B cell (primary cell): ENCODE data around the gene XG.

ENCODE experiments used
- CTCF ChIP-seq: fragments of 200-600 bp; IDR thresholded peaks from one replicate; pipeline ENCODE4 v1.8.0; 2022; ENCODE audit warnings: antibody characterized with exemption, mild to moderate bottlenecking
- EZH2 ChIP-seq: IDR thresholded peaks from 2 replicates; pipeline ENCODE4 v1.6.1; 2012; ENCODE audit warnings: borderline replicate concordance, low read depth, mild to moderate bottlenecking, moderate library complexity, low read length; ENCODE audit not compliant: insufficient read depth, poor library complexity, severe bottlenecking

GRCh38 chrX:2715066-2715600, 36.7 kb upstream of the XG start:
- no peak for TF ChIP-seq CTCF
- no peak for TF ChIP-seq EZH2
